HFF-Myc (cell line): ENCODE results near the gene ZNF165.

Experiments used
- DNase-seq: peaks from one replicate; pipeline ENCODE4 v3.0.0-alpha.2; 2011; ENCODE audit warnings: low read depth; ENCODE audit errors: extremely low read depth
- H3K4me3 ChIP-seq: replicated peaks from 2 replicates; pipeline ENCODE4 v1.5.1; 2011; ENCODE audit warnings: low read depth, mild to moderate bottlenecking, control low read depth, low read length
- CTCF ChIP-seq: IDR thresholded peaks from 2 replicates; pipeline ENCODE4 v1.5.1; 2012; ENCODE audit warnings: mild to moderate bottlenecking, low read depth, low read length, control low read depth; ENCODE audit errors: missing control alignments

ZNF165 gene

GRCh38 chr6:28134716-28135115, 54.3 kb downstream of the ZNF165 start:
- DNase-seq = no peak
- H3K4me3 ChIP-seq = no peak overlapping the region
- no peak for TF ChIP-seq CTCF

GRCh38 chr6:28135393-28135792, 55.0 kb downstream of the ZNF165 start:
- H3K4me3 ChIP-seq = peak overlapping the region; percentile 66
- DNase-seq = no peak
- no peak for TF ChIP-seq CTCF

DNA sequence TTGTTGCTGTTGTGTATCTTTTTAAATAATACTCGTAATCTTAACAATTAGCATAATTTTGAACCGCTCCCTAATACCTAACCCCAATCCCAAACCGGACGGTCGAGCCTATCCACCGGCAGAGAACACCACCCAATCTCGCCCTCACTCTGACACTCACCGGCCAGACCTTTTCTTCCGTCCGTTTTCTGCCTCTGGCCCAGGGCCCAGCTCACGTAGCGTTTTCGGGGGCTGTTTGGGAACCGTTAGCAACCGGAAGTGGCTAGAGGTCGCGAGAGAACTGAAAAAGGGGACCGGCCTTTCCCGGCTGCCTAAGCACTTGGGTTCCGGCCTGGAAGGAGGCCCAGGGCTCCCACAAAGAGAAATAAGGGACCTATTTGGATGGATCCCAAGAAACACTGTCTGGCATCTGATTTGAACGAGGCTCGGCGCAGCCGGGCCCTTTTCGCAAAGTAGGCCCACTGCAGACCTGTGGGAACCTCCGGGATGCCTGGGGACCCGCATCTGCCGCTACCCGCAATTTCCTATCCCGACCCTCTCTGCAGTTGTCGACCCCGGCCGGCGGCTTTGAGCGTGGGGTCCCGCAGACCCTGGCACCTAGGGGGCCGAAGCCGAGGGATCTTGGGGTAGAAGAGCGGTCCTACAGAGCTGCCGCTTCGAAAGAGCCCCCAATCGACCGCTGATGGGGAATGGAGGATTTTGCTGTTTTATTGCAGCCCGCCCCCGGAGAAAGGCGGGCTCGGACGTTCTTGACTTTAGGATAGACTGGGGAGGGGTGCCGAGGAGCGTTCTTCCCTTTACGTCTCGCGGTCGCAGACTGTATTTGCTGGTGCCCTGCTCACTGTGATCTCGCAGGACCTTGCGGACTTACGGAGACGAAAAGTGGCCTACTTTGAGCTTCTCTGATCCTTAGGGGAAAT, 56.5 kb downstream of the ZNF165 start:
- peak; percentile 90 for DNase-seq
- H3K4me3 ChIP-seq = peak overlapping the region; percentile 66
- no peak for TF ChIP-seq CTCF

DNA sequence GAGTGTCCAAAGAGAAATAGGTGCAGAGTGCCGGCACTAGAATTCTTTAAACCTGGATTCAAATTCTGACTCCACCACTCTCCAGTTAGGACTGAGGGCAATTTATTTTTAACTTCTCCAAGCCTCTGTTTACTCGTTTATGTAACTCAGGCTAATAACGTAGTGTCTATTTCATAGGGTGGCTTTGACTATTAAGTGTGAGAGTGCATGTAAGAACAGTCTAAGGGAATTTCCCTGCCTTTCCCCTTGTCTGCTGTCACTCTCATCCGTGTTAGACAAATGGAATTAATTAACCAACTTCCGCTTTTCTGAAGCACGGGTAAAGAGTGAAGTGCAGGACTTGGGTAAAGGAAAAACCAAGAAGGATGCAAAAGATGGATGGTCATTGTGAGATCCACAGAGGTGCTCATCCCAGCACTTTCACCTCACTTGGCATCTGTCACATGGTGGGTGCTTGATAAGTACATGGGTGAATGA, 57.2 kb downstream of the ZNF165 start:
- no peak for DNase-seq

More for the DNA sequence above, 57.2 kb downstream of the ZNF165 start:
- peak overlapping the region; percentile 66 for H3K4me3 ChIP-seq
- no peak for TF ChIP-seq CTCF
